ENCODE measurements around the gene TSPOAP1. TPM values are rescaled to one million over a fixed set of nuclear protein-coding genes. Genes with fewer than 3 reads are reported as not detected.
A peak's percentile ranks its signal among the peaks of the same experiment; 100 is the strongest.

Gene TSPOAP1
- polyA plus RNA-seq, 2 of the 4 experiments (the other 2 are of a cell fraction) = not detected

DNA sequence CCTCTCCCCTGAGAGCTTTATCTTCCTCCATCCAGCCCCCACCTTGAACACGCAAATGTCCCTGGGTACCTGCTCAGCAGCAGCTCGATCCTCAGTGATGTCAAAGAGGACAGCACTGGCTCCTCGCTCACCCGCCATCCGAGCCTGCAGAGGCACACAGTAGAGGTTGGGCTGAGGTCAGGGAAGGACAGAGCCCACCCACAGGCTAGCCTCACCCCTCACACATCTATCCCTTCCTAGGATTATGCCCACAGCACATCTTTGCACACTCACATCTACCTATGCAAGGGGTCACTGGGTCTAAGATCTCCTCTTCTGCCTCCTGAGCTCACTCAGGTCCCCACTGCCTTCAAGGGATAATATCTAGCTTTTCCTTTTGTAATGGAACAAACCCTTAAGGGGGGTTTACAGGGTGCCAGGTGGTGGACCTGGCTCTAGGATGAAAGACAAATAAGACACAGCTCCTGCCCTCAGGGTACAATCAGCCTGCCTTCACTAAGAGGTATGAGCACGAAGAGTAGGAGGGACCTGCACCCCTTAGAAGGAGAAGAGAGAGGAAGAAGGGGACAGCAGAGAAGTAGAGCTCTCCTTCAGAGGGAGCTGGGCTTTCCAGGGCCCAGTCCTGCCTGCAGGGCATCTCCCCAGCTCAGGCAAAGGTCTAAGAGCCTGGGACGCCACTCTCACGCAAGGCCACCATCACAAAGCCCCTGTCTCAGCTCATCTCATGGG lies 35.0 kb upstream of the TSPOAP1 start:
- ATAC-seq (no peak), FAIRE-seq (no peak), DNase-seq (ENCODE audit: low read depth in 1 of 2, low spot score in 1 of 2) (no peak)
- ChIA-PET POLR2A (interaction anchor here (1.1 to 1.5 kb wide), 2 partner anchors 11 to 12 kb away, joined by 7 read pairs; partner anchors contain the start of gene SUPT4H1), CTCF (interaction anchor here (1.0 to 5.5 kb wide), 8 partner anchors 9 to 114 kb away, joined by 3 to 38 read pairs (median 8); partner anchors contain the start of genes RNF43 and SUPT4H1)
- Histone ChIP-seq H3K4me1 (peaks cover 16% of the 10 kb centered on the region), H3K9me3 (no peaks in the 10 kb centered on the region), H3K4me3 (no peak overlapping the region), H3K27ac (peak overlapping the region in 1 of 2 experiments; percentile 50; a peak in 2 of 6 replicates), H3K4me2 (no peak overlapping the region; the same call in 2 of the 3 replicates)
- TF ChIP-seq EHMT2 (IDR thresholded peaks at IDR 0.05; ENCODE audit: low read depth) (no peak), HOXB5 (CRISPR knock-in tag; IDR thresholded peaks at IDR 0.05) (no peak), MYC (IDR thresholded peaks at IDR 0.05; ENCODE audit: borderline replicate concordance, low read length) (no peak), HDAC2 (IDR thresholded peaks at IDR 0.05) (no peak), JUNB (IDR thresholded peaks at IDR 0.05) (no peak), HOXA7 (CRISPR knock-in tag; IDR thresholded peaks at IDR 0.05) (no peak), POLR2A (IDR thresholded peaks at IDR 0.05; ENCODE audit: low read length) (no peak), ZSCAN20 (CRISPR knock-in tag; IDR thresholded peaks at IDR 0.05) (no peak), CBX2 (IDR thresholded peaks at IDR 0.05; ENCODE audit: borderline replicate concordance, low read depth) (no peak), EHF (CRISPR knock-in tag; IDR thresholded peaks at IDR 0.05) (no peak), SREBF2 (IDR thresholded peaks at IDR 0.05) (no peak), KDM1A (IDR thresholded peaks at IDR 0.05; ENCODE audit: low read depth) (no peak), RARB (CRISPR knock-in tag; IDR thresholded peaks at IDR 0.05) (no peak), BHLHE40 (IDR thresholded peaks at IDR 0.05; ENCODE audit: low read depth, low read length) (no peak), TFCP2L1 (CRISPR knock-in tag; IDR thresholded peaks at IDR 0.05) (no peak), NFE2L2 (conservative IDR thresholded peaks at IDR 0.05; ENCODE audit: low read length) (no peak)
- TF ChIP-seq, protein P1, sequence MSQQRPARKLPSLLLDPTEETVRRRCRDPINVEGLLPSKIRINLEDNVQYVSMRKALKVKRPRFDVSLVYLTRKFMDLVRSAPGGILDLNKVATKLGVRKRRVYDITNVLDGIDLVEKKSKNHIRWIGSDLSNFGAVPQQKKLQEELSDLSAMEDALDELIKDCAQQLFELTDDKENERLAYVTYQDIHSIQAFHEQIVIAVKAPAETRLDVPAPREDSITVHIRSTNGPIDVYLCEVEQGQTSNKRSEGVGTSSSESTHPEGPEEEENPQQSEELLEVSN (IDR thresholded peaks at IDR 0.05; ENCODE audit: borderline replicate concordance, low read depth) = no peak
- TF ChIP-seq, protein P2, sequence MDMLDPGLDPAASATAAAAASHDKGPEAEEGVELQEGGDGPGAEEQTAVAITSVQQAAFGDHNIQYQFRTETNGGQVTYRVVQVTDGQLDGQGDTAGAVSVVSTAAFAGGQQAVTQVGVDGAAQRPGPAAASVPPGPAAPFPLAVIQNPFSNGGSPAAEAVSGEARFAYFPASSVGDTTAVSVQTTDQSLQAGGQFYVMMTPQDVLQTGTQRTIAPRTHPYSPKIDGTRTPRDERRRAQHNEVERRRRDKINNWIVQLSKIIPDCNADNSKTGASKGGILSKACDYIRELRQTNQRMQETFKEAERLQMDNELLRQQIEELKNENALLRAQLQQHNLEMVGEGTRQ (IDR thresholded peaks at IDR 0.05) = no peak
- TF ChIP-seq, protein P3, sequence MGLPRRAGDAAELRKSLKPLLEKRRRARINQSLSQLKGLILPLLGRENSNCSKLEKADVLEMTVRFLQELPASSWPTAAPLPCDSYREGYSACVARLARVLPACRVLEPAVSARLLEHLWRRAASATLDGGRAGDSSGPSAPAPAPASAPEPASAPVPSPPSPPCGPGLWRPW (IDR thresholded peaks at IDR 0.05) = no peak
- WGBS (ENCODE audit: missing lambda C conversion rate) = 86% methylated on average over 8 of the region's 8 CpGs

DNA sequence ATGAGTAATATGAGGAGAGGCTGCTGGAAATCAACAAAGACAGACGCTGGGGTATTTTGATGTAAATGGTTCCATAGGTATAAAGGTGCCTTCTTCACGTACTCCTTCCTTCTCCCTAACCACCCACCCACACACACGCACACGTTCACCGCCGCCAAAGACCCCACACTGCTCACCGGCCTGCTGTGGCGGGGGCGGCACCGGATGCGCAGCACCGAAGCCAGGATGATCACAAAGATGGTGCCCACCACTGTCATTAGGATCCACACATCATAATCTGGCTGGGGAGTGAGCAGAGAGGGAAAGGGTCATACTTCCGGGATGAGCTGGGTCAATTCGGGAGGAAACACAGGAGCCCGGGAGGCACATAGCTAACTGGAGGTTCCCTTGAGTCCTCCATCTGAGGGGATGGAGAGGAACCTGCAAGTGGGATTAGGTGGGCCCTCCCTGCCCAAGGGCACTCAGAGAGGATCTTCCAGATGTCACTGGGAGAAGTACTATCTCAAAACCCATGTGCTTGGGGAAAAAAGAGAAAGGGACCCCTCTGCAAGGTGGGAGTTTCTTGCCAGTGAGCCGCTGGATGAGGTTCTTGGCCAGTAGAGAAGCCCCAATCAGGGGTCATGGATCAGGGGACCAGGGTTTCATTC lies 33.9 kb upstream of the TSPOAP1 start:
- Histone ChIP-seq H3K4me3 (no peak overlapping the region), H3K27ac (no peak overlapping the region), H3K9me3 (no peaks in the 10 kb centered on the region), H3K4me2 (no peak overlapping the region), H3K4me1 (peaks cover 16% of the 10 kb centered on the region)
- DNase-seq (ENCODE audit: low read depth in 1 of 2, low spot score in 1 of 2) = no peak
- no peak for TF ChIP-seq CBX2 (IDR thresholded peaks at IDR 0.05; ENCODE audit: borderline replicate concordance, low read depth)
- no peak for TF ChIP-seq POLR2AphosphoS2 (conservative IDR thresholded peaks at IDR 0.05; ENCODE audit: low read length)
- no peak for TF ChIP-seq KDM1A (IDR thresholded peaks at IDR 0.05; ENCODE audit: low read depth)
- no peak for TF ChIP-seq HOXB5 (CRISPR knock-in tag; IDR thresholded peaks at IDR 0.05)
- TF ChIP-seq HEYL (CRISPR knock-in tag; IDR thresholded peaks at IDR 0.05) = no peak
- TF ChIP-seq, protein P4, sequence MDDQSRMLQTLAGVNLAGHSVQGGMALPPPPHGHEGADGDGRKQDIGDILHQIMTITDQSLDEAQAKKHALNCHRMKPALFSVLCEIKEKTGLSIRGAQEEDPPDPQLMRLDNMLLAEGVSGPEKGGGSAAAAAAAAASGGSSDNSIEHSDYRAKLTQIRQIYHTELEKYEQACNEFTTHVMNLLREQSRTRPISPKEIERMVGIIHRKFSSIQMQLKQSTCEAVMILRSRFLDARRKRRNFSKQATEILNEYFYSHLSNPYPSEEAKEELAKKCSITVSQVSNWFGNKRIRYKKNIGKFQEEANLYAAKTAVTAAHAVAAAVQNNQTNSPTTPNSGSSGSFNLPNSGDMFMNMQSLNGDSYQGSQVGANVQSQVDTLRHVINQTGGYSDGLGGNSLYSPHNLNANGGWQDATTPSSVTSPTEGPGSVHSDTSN (IDR thresholded peaks at IDR 0.05) = no peak
- WGBS (ENCODE audit: missing lambda C conversion rate) = 82% methylated on average over 16 of the region's 16 CpGs
- FAIRE-seq = no peak
- ChIA-PET POLR2A (interaction anchor here (0.7 to 1.1 kb wide), 2 partner anchors 10 to 11 kb away, joined by 3 to 7 read pairs; partner anchors contain the start of gene SUPT4H1), CTCF (interaction anchor here (1.0 to 5.5 kb wide), 6 partner anchors 8 to 86 kb away, joined by 3 to 38 read pairs (median 7); partner anchors contain the start of genes RNF43 and SUPT4H1)
- no peak for ATAC-seq
